Activated CD4-positive, alpha-beta memory T cell treated with anti-CD3 and anti-CD28 coated beads, Interleukin-2, amount 10 ng/mL, durations not matched to agents 7 days and 5 days (primary cell): ENCODE measurements around the gene COPS4. TPM values are rescaled to one million over a fixed set of nuclear protein-coding genes. Genes with fewer than 3 reads are reported as not detected.
A peak's percentile ranks its signal among the peaks of the same experiment; 100 is the strongest.
"Not testable (repeated sequence)": the region's sequence is repeated elsewhere in the genome, so short reads cannot be mapped to it uniquely, and the experiment has no call there.

Source experiments
- CTCF ChIA-PET: fragments of 350-600 bp; sonication (Branson Sonifier 250); formaldehyde crosslinking; loops from one replicate; lab custom pipeline; 2021; ENCODE audit warnings: antibody characterized with exemption, inconsistent platforms; lab: Charles Lee
- POLR2A ChIA-PET: fragments of 350-600 bp; sonication (Branson Sonifier 250); formaldehyde crosslinking; loops from one replicate; lab custom pipeline; 2021; ENCODE audit warnings: antibody characterized with exemption; lab: Charles Lee
- DNase-seq: peaks from one replicate; pipeline ENCODE4 v3.0.0-alpha.2; 2020
- H3K27ac Mint-ChIP-seq: one replicate; pipeline ENCODE4 v1.8.0; 2021; ENCODE audit warnings: mild to moderate bottlenecking, mixed read lengths
- H3K27me3 Mint-ChIP-seq: one replicate; pipeline ENCODE4 v1.8.0; 2021; ENCODE audit warnings: mixed read lengths
- H3K36me3 Mint-ChIP-seq: one replicate; pipeline ENCODE4 v1.8.0; 2021; ENCODE audit warnings: low read depth, mixed read lengths
- H3K4me1 Mint-ChIP-seq: one replicate; pipeline ENCODE4 v1.8.0; 2021; ENCODE audit warnings: mixed read lengths
- H3K4me3 Mint-ChIP-seq: one replicate; pipeline ENCODE4 v1.8.0; 2021; ENCODE audit warnings: mild to moderate bottlenecking, mixed read lengths
- H3K9me3 Mint-ChIP-seq: one replicate; pipeline ENCODE4 v1.8.0; 2021; ENCODE audit warnings: mixed read lengths
- total RNA-seq, 2 experiments: library from RNA; stranded (reverse); gene quantifications; one replicate each; pipeline ENCODE4 v1.2.3, GENCODE V29; 2021

Gene COPS4
- total RNA-seq, 2 experiments from 2014 or later, result 30.9 to 32.8 TPM

DNA sequence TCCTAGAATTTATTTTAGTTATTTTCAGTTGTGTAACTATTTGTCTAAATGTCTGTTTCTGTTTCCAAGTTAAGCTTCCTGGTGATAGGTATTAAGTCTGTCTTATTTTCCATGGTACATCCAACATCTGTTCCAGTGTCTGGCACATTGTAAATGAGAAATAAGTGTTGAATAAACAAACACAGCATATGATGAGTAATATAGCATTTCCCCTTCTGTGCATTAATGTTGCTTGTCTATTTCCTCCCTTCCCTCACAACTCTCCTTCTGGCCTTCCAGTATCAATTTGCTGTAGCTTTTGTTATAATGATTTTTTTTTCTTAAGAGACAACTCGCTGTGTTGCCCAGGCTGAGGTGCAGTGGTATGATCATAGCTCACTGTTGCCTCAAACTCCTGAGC, 36.1 kb downstream of the COPS4 start:
- H3K36me3 Mint-ChIP-seq, result peaks cover 53% of the 10 kb centered on the region
- CTCF ChIA-PET, result interaction anchor here (1.3 to 1.9 kb wide), 5 partner anchors 13 to 209 kb away, joined by 3 to 11 read pairs (median 5); no protein-coding TSS in a partner anchor
- no peaks in the 10 kb centered on the region for H3K9me3 Mint-ChIP-seq
- no peak for DNase-seq
- POLR2A ChIA-PET, result interaction anchor here (1.4 to 1.8 kb wide), 2 partner anchors 147 to 213 kb away, joined by 5 read pairs; partner anchors contain the start of gene COQ2
- no peak overlapping the region for H3K27ac Mint-ChIP-seq
- H3K4me1 Mint-ChIP-seq, result peaks cover 14% of the 10 kb centered on the region
- H3K4me3 Mint-ChIP-seq, result no peak overlapping the region
- H3K27me3 Mint-ChIP-seq, result peaks cover 1% of the 10 kb centered on the region

DNA sequence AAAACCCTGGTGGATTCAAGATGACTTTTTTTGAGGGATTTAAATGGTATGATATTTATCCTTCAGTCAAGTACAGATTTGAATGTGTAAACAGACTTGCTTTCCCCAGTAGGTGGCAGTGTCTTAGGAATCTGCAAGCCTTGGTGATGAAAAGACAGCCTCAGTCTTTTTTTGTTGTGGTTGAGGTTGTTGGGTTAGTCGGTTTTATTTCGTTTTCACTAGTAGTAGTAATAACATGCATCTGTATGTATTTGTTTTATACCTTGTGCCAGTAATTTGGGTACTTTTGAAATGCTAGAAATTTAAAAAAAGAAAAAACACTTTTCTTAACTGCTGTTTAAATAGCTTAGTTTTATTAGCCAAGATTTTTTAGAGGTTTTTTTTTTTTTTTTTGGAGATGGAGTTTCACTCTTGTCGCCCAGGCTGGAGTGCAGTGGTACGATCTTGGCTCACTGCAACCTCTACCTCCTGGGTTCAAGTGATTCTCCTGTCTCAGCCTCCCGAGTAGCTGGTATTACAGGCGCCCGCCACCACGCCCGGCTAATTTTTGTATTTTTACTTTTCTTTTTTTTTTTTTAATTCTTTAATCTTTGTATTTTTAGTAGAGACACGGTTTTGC, 39.2 kb downstream of the COPS4 start:
- peaks cover 22% of the 10 kb centered on the region for H3K4me1 Mint-ChIP-seq
- H3K9me3 Mint-ChIP-seq, result no peaks in the 10 kb centered on the region
- POLR2A ChIA-PET, result interaction anchor here (0.6 to 2.7 kb wide), 12 partner anchors 10 to 573 kb away, joined by 3 to 15 read pairs (median 4); no protein-coding TSS in a partner anchor
- CTCF ChIA-PET, result interaction anchor here (0.6 to 5.2 kb wide), 30 partner anchors 10 to 1244 kb away, joined by 3 to 60 read pairs (median 4); partner anchors contain the start of genes COPS4, COQ2 and PLAC8
- peak overlapping the region; percentile 19 for H3K4me3 Mint-ChIP-seq
- peaks cover 46% of the 10 kb centered on the region for H3K36me3 Mint-ChIP-seq
- H3K27ac Mint-ChIP-seq, result peak overlapping the region; percentile 17
- peaks cover 1% of the 10 kb centered on the region for H3K27me3 Mint-ChIP-seq
- DNase-seq, result peak; percentile 58

DNA sequence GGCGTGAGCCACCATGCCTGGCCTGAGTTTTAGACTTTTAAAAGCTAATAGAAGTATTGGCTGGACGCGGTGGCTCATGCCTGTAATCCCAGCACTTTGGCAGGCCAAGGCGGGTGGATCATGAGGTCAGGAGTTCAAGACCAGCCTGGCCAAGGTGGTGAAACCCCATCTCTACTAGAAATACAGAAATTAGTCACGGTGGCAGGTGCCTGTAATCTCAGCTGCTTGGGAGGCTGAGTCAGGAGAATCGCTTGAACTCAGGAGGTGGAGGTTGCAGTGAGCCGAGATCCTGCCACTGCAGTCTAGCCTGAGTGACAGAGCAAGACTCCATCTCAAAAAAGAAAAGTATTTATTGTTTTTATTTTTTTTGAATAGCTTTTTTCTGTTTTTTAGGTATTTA, 39.8 kb downstream of the COPS4 start:
- H3K4me3 Mint-ChIP-seq, H3K27ac Mint-ChIP-seq, H3K27me3 Mint-ChIP-seq, H3K9me3 Mint-ChIP-seq: not testable (repeated sequence)
- DNase-seq, result peak; percentile 38
- peaks cover 22% of the 10 kb centered on the region for H3K4me1 Mint-ChIP-seq
- H3K36me3 Mint-ChIP-seq, result peaks cover 43% of the 10 kb centered on the region
- POLR2A ChIA-PET, result interaction anchor here (0.7 to 2.7 kb wide), 9 partner anchors 9 to 206 kb away, joined by 3 to 15 read pairs (median 4); no protein-coding TSS in a partner anchor
- CTCF ChIA-PET, result interaction anchor here (0.7 to 5.2 kb wide), 26 partner anchors 9 to 604 kb away, joined by 3 to 60 read pairs (median 5); partner anchors contain the start of genes COPS4, COQ2 and PLAC8

DNA sequence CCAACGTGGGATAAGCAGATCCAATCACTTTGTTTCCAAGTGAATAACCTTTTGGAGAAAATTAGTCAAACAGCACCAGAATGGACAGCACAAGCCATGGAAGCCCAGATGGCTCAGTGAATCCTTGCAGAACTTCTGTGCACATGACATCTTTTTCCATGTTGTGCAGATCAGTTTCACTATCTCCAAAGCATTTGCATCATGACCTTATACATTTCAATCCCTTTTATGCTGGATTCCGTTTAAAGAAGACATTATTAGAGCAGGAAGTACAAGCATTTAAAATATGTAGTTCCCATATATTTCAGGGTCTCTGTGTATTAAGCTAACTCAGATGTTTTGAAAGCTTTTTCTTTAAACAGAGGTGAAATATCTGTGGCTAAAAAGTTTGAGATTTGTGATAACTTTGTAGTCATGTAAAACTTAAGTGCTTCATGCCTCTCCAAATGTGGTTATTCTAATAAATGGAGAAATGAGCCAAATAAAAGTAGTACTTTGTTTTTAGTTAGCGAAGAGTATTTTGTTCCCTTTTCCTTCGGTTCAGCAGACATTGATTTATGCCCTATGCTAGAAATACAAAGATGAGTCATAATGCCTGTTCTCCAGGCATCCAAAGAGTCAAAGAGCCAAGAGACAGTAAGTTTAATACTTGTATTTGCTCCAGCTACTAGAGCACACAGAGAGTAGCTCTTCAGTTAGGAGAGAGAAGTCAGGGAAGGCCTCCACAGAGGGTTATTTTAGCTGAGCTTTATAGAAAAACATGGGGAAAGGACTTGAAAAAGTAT, 40.5 kb downstream of the COPS4 start:
- POLR2A ChIA-PET, result interaction anchor here (1.0 to 2.7 kb wide), 5 partner anchors 8 to 205 kb away, joined by 4 to 15 read pairs (median 6); no protein-coding TSS in a partner anchor
- Mint-ChIP-seq H3K4me3 (no peak overlapping the region), H3K9me3 (no peaks in the 10 kb centered on the region), H3K27me3 (peaks cover 1% of the 10 kb centered on the region), H3K36me3 (peaks cover 36% of the 10 kb centered on the region), H3K27ac (no peak overlapping the region), H3K4me1 (peaks cover 22% of the 10 kb centered on the region)
- CTCF ChIA-PET, result interaction anchor here (0.6 to 5.2 kb wide), 18 partner anchors 8 to 207 kb away, joined by 3 to 60 read pairs (median 13); partner anchors contain the start of genes COQ2 and PLAC8
- no peak for DNase-seq

DNA sequence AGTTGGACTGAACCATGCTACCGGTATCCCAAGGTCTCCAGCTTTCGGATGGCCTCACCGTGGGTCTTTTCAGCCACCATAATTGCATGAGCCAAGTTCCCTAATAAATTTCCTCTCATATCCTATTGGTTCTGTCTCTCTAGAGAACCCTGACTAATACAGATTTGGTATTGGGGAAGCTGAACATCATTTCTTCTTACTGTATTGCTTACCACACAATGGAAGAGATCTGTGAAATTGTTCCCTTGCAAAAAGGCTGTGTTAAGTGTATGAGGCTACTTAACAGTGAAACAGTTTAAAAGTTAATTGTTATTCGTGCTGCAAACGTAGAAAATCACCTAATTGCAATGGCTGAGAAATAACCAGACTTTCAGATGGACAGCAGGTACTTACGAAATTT, 45.6 kb downstream of the COPS4 start:
- no peak overlapping the region for H3K27ac Mint-ChIP-seq
- peaks cover 38% of the 10 kb centered on the region for H3K4me1 Mint-ChIP-seq
- H3K4me3 Mint-ChIP-seq, result no peak overlapping the region
- peaks cover 28% of the 10 kb centered on the region for H3K36me3 Mint-ChIP-seq
- no peaks in the 10 kb centered on the region for H3K9me3 Mint-ChIP-seq
- no peak for DNase-seq
- CTCF ChIA-PET, result interaction anchor here (1.0 to 5.0 kb wide), 4 partner anchors 29 to 204 kb away, joined by 3 to 44 read pairs (median 4); partner anchors contain the start of gene COQ2
- peaks cover 1% of the 10 kb centered on the region for H3K27me3 Mint-ChIP-seq
- POLR2A ChIA-PET, result no interaction called here

DNA sequence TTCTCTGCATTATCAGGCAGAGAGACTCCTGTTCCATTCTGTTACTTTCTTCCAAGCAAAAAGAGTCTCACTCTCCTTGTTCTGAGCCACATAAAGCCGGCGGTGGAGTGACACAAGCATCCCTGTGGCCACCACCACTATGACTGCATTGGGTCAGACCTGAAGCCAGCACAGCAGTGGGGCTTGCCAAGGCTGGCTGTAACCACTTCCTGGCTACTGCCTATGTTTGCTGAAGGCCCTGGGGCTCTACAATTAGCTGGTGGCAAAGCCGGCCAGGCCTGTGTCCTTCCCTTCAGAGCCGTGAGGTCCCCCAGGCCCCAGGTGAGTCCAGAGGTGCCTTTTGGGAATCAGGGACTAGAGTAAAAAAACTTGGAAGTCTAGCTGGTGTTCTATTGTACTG, 47.8 kb downstream of the COPS4 start:
- POLR2A ChIA-PET, result interaction anchor here (1.3 to 4.1 kb wide), 6 partner anchors 8 to 168 kb away, joined by 5 to 32 read pairs (median 16); partner anchors contain the start of genes COPS4 and PLAC8
- no peak overlapping the region for H3K4me3 Mint-ChIP-seq

DNA sequence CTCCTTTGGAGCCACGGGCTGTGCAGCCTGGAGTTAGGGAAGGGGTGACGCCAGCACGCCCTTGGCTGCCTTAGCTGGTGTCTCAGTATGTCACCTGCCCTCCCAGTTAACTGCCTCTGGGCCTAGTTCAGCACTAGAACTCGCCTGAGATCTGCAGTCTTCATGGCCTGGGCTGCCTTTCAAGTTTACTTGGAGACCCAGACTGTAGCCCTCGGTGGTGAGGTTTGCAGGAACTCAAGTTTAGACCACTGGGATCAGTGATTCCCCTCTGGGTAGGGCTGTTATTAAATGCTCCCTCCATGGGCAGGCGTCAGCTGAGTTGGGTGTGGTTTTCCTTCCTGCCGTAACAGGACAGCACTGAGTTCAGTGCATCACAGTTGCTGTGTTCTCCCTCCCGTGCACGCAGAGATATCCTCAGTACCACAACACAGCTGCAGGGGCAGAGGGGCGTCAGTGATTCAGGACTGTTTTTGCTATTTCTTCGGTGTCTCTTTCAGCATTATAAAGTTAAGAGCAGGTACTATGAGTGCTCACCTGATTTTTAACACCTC, 49.0 kb downstream of the COPS4 start:
- Mint-ChIP-seq H3K9me3 (no peaks in the 10 kb centered on the region), H3K27ac (peak overlapping the region; percentile 78), H3K36me3 (peaks cover 32% of the 10 kb centered on the region), H3K27me3 (no peaks in the 10 kb centered on the region), H3K4me1 (peaks cover 31% of the 10 kb centered on the region), H3K4me3 (peak overlapping the region; percentile 16)
- CTCF ChIA-PET, result interaction anchor here (0.7 to 5.0 kb wide), 20 partner anchors 8 to 200 kb away, joined by 3 to 44 read pairs (median 5); partner anchors contain the start of genes COPS4, COQ2 and PLAC8
- POLR2A ChIA-PET, result interaction anchor here (0.8 to 4.1 kb wide), 16 partner anchors 9 to 371 kb away, joined by 3 to 32 read pairs (median 4); partner anchors contain the start of genes COPS4, COQ2, HELQ and MRPS18C
- peak; percentile 78 for DNase-seq

More for the DNA sequence above, 47.8 kb downstream of the COPS4 start:
- CTCF ChIA-PET, result interaction anchor here (1.2 to 5.0 kb wide), 8 partner anchors 8 to 202 kb away, joined by 3 to 44 read pairs (median 14); partner anchors contain the start of gene COQ2
- Mint-ChIP-seq H3K4me1 (peaks cover 34% of the 10 kb centered on the region), H3K27ac (no peak overlapping the region), H3K36me3 (peaks cover 23% of the 10 kb centered on the region), H3K27me3 (no peaks in the 10 kb centered on the region), H3K9me3 (no peaks in the 10 kb centered on the region)
- DNase-seq, result no peak

DNA sequence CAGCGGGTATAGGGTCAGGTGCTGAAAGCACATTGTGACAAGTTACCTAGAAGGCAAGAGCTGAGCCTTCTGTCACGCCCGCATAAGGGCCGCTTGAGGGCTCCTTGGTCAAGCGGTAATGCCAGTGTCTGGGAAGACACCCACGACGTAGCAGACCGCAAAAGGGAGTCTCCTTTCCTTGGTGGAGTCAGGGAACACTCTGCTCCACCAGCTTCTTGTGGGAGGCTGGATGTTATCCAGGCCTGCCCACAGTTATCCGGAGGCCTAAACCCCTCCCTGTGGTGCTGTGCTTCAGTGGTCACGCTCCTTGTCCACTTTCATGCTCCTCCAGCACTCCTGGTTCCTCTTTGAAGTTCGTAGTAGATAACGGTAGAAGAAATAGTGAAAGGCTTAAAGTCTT, 50.0 kb downstream of the COPS4 start:
- DNase-seq, H3K4me3 Mint-ChIP-seq, H3K27ac Mint-ChIP-seq, H3K9me3 Mint-ChIP-seq, H3K27me3 Mint-ChIP-seq: not testable (repeated sequence)
- ChIA-PET CTCF (interaction anchor here (0.7 to 5.0 kb wide), 19 partner anchors 7 to 187 kb away, joined by 3 to 44 read pairs (median 4); partner anchors contain the start of genes COPS4 and PLAC8), POLR2A (interaction anchor here (0.9 to 4.1 kb wide), 8 partner anchors 10 to 199 kb away, joined by 3 to 32 read pairs (median 10); partner anchors contain the start of genes COQ2 and PLAC8)
- peaks cover 31% of the 10 kb centered on the region for H3K4me1 Mint-ChIP-seq
- H3K36me3 Mint-ChIP-seq, result peaks cover 39% of the 10 kb centered on the region

DNA sequence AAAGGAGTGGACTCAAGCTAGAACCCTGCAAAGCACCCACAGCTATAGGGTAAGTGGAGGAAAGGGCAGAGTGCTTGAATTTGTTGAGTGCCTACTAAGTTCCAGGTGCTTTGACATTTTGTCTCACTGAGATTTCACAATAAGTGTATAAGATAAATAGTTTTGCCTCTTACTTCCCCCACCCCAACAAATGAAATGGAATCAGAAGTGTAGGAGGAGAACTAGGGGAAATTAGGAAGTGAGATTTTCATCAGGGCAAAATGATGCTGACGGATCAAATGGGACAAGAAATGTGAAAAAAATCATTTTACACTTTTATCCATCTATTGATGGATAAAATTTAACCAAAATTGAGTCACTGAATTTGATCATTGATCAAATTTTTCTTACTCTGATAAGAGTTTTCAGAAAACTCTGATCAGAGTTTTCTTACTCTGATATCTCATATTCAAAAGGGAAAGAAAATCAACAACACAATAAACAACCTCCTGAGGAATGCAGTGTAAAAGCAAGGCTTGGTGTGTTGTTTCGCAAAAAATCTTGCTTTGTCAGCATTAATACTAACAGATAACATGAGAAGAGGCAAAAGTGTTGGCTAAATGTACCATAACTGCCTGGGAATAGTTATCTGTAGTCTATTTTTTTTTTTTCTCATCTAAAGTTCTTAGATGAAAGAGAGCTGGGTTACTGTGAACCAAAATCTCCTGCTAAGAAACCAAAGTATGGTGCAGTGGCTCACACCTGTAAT, 54.6 kb downstream of the COPS4 start:
- POLR2A ChIA-PET, result no interaction called here
- Mint-ChIP-seq H3K4me1 (peaks cover 8% of the 10 kb centered on the region), H3K4me3 (no peak overlapping the region), H3K27me3 (no peaks in the 10 kb centered on the region), H3K27ac (no peak overlapping the region), H3K9me3 (no peaks in the 10 kb centered on the region), H3K36me3 (peaks cover 65% of the 10 kb centered on the region)
- CTCF ChIA-PET, result no interaction called here
- no peak for DNase-seq

DNA sequence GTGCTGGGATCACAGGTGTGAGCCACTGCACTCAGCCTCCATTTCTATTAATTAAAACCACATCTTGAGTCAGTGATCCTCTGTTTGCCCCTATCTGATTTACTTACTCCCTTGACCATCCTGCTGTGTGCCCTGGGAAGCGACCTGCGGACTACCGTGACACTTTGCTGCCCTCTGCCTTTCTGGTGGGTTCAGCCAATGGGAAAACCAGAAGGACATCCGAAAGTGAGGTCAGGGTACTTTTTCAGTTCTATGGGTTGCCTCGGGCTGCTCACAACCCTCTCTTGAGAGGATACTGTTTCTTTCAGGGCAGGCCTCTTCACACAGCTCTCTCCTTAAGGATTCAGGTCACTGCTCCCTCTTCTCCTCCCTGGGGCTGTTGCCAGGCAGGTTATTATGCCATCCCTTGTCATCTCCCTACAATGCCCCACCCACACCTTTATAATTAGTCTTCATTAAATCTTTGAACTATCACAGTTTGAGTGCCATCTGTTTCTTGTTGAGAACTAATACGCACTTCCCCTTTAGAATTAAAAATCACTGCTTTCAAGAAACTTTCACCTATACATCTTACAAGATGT, 58.2 kb downstream of the COPS4 start:
- Mint-ChIP-seq H3K9me3 (no peaks in the 10 kb centered on the region), H3K4me3 (no peak overlapping the region), H3K27ac (no peak overlapping the region), H3K27me3 (no peaks in the 10 kb centered on the region), H3K4me1 (no peaks in the 10 kb centered on the region), H3K36me3 (peaks cover 81% of the 10 kb centered on the region)
- POLR2A ChIA-PET, result no interaction called here
- no peak for DNase-seq
- CTCF ChIA-PET, result interaction anchor here (0.6 to 2.6 kb wide), 7 partner anchors 9 to 167 kb away, joined by 3 to 14 read pairs (median 6); no protein-coding TSS in a partner anchor

DNA sequence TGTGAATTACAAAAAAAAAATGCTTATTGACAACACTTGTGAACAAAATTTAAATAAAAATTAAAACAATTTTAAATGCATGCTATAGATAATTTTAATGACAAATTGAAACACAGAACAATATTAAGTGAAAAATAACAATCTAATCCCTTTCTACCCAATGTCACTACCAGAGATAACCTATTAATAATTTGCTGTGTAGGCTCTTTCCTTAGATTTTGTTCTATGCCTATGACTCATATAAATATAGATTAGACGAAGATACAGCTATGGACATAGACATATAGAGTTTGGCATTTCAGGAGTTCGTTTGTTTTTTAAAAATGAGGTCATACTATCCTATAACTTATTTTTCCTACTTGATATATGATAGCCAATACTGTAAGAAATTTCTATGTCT, 61.4 kb downstream of the COPS4 start:
- Mint-ChIP-seq H3K27me3 (no peaks in the 10 kb centered on the region), H3K27ac (no peak overlapping the region), H3K4me1 (peaks cover 6% of the 10 kb centered on the region), H3K9me3 (peaks cover 2% of the 10 kb centered on the region), H3K4me3 (no peak overlapping the region), H3K36me3 (peaks cover 89% of the 10 kb centered on the region)
- POLR2A ChIA-PET, result interaction anchor here (3.4 kb wide), 1 partner anchor 13 kb away, joined by 15 read pairs; no protein-coding TSS in a partner anchor
- CTCF ChIA-PET, result interaction anchor here (1.1 to 3.8 kb wide), 3 partner anchors 11 to 16 kb away, joined by 3 to 15 read pairs (median 5); no protein-coding TSS in a partner anchor
- no peak for DNase-seq
